Kasumi-1 (cell line): ENCODE data around the gene HOXA1.
A peak's percentile ranks its signal among the peaks of the same experiment; 100 is the strongest.

Source experiments
- DNase-seq, 2 experiments: peaks; one replicate each; lab custom pipeline; 2025; lab: John Stamatoyannopoulos, UW

Gene HOXA1

GRCh38 chr7:27095897-27096767 lies at the start of gene HOXA1:
Gene HOXA1, minus strand, starts transcription at chr7:27096000. Its CDS starts 88 bp downstream, at chr7:27095912.
- DNase-seq: peak; percentile 93 to 95

- DNase-seq: no peak
These were observed 49.5 kb upstream of the HOXA1 start for GRCh38 chr7:27145165-27145913.

DNA sequence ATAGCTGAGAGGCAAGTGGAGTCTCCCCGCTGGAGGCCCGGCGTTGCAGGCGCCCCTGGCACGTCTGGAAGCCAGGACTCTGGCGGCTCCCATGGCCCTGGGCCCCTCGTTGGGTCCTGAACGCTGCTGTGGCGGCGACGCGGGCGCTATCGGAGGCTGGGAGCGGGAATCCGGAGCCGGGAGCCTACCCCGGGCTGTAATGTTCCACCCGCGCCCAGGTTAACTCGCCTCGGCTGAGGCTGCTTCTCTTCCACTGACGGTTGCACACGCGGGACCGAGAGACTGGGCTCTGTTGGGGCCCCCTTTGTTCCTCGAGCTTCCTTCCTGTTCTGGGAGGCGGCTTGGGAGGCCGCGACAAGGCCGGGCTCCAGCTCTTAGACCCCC lies 49.0 kb upstream of the HOXA1 start:
- no peak for DNase-seq

DNA sequence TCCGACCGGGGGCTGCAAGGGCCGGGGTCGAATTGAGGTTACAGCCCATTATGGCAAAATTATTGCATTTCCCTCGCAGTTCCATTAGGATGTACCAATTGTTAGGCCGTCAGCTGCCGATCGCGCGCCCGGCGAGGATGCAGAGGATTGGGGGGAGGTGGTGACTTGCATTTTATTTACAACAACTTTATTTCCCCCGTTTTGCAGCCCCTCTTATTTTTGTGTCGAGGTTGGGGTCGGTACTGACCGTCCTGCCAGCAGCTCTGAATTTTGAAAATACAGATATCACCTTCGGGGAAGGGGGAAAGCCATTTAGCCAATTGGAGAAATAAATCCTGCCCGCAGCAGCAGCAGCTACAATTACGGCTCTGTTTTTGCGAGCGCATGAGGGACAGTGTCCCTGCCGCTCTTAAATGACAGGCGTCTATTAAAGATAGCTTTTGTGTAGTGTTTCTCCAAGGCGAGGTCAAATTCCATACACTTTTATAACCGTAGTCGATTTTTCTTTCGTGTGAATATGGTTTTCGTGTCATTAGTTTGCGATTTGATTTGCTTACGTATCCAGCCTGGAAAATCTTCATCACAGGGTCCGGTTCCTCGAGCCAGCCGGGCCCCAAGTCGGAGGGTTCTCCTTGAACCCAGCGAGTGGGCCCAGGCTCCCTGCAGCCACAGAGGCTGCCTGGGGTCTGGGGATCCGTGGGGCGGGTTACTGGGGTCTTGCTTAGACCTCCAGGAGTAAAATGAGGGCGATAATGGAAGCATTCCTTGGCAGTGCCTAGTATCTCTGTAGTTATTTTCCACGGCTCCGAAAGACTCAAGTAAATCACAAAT lies 48.4 kb upstream of the HOXA1 start:
- DNase-seq: no peak

- peak; percentile 100 for DNase-seq
These were observed 47.5 kb upstream of the HOXA1 start, which contains the start of gene HOXA5 for GRCh38 chr7:27143023-27143949. Gene HOXA5, minus strand, starts transcription at chr7:27143681. Its CDS starts 74 bp downstream, at chr7:27143607.

DNA sequence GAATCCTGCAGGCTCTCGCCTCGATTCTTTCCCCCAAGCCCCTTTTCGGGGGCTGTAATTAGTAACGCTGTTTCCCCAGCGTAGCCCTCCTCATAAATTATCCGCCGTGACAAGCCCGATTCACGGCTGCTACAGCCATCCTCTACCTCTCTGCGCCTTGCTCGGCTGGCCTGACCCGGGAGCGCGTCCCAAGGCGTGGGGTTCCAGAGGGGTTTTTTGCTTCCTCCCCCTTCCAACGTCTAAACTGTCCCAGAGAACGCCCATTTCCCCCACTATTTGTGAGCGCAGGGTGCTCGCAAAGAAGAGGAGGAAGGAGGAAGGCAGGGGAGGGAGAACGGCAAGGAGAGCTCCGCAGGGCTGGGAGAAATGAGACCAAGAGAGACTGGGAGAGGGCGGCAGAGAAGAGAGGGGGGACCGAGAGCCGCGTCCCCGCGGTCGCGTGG lies 46.8 kb upstream of the HOXA1 start:
- peak; percentile 67 to 71 for DNase-seq

DNA sequence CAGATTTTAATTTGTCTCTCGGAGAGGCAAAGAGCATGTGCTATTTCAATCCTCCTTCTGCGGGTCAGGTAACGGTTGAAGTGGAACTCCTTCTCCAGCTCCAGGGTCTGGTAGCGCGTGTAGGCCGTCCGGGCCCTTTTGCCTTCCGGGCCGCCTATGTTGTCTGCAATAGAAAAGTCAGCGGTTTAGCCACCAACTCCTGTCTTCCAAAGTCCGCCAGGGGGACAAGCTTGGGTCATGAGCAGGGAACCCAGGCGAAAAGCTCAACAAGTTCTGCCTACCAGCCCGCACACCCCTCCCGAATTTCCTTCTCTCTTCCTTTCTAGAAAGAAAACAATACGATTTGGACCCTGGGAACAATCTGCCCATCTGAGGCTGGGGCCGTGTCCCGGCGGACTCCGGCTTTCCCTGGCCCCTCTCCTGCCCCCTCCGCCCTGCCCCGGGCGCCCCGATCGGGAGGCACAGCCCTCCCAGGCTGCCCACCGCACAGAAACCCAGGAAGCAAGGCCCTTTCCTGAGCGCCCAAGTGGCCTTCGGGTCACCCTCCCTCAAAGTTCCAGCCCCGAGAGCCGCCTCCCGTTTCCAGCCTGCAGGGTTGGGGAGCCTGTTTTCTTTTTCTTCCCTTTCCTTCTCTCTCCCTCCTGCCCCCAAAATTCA lies 46.3 kb upstream of the HOXA1 start:
- peak; percentile 90 to 91 for DNase-seq

GRCh38 chr7:27141137-27141922 lies 45.5 kb upstream of the HOXA1 start:
- peak; percentile 56 to 85 for DNase-seq

DNA sequence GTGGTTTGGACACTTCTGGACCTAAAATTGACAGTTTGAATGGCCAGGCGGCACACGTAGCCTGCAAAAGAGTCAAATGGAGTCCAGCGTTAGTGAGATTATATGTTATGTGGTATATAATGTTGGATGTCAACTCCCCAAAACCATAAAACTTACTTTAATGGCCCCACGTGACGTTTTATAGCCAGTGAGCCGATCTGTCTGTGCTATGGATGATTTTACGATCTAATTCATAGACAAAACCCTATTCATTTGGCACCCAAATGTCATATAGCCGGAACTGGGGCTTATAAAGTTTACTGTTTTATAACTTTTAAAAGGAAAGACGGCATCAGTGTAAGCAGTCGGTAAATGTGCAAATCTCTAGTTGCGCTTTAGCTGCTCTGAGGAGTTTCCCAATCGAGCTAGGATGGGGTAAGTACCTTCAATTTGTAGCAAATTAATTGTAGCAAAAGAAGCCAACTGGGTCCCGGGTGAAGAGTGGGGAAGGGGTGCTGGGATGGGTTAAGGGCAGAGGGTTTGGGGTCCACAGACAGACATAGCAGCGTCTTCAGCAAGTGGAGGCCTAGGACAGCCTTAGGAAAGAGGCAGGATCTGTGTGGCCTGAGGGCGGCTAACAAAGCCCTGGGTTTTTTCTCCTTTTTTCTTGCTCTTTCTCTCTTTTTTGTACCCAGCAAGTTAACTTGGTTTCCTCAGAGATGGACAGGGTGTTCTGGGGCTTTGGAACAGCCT lies 44.5 kb upstream of the HOXA1 start:
- DNase-seq: no peak

GRCh38 chr7:27139334-27140125 lies 43.7 kb upstream of the HOXA1 start:
- no peak for DNase-seq

GRCh38 chr7:27138985-27139333 lies 43.2 kb upstream of the HOXA1 start:
- DNase-seq: no peak

DNA sequence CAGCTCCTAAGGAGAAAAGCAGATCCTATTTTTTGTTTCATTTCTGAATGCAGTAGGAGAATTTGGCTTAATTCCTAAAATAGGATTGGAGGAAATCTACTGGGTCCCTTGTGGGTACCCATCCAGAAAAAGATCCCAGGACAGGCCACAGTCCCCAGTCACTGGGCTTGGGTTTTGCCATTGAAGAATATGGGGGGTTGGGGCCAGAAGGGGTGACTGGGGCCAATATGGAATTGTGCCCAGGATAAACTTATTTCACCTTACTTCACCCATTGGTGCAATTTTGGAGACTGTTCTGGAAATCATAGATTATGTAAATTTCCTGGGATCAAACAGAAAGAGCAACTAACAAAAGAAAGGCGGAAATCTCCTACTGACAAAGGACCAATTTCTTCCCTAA lies 42.7 kb upstream of the HOXA1 start:
- DNase-seq: no peak

GRCh38 chr7:27137640-27138315 lies 42.0 kb upstream of the HOXA1 start:
- DNase-seq: no peak

- DNase-seq: peak; percentile 73 to 76
These were observed 38.6 kb upstream of the HOXA1 start for GRCh38 chr7:27134392-27134791.

- DNase-seq: no peak
These were observed 37.8 kb upstream of the HOXA1 start for GRCh38 chr7:27133409-27134231.

DNA sequence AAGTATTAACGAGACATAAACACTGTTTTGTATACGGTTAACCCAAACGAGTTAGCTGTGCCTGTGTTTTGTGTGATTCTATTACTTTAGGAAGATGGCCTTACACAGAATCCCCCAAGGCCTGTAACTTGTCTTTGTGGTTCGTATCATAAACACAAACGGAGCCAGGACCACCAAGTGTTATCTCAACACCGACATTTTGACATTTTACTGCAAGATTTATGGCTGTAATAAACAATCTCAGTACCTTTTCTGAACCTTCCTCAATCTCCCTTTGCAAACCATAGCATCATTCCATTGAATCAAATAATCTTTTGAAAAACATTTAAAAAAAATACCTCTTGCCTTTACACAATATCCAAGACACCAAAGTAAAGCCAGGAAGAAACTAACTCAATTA lies 37.2 kb upstream of the HOXA1 start:
- no peak for DNase-seq

DNA sequence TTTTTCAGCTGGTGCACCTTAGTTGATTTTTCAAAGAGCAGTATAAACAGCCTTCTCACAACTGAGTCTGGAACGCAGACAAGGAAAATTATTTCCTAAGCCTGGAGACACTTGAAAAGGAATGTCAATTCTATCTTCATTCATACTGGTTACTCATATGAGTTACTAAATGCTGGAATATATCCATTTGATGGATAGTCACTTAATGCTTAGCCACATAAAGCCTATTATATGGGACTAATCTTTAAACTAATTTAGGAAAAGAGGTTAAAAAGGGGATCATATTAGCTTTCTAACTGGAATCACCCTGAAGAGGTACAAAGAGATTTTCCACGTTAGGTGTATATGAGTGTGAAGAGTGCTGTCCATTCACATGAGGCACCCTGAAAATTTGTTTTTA lies 36.4 kb upstream of the HOXA1 start:
- DNase-seq: no peak
